WTC11 (cell line): ENCODE results near the gene ERF. TPM values are rescaled to one million over a fixed set of nuclear protein-coding genes. Genes with fewer than 3 reads are reported as not detected.

Experiments
- ATAC-seq: fragments of 200-7000 bp; cut with Tn5 transposase; 2 replicates; pipeline ENCODE4 v1.10.0; 2021; ENCODE audit warnings: mild to moderate bottlenecking, moderate library complexity
- CTCF ChIA-PET: fragments of 300-600 bp; sonication (Branson Sonifier 250); formaldehyde crosslinking; loops from one replicate; lab custom pipeline; 2021; ENCODE audit warnings: antibody characterized with exemption; lab: Charles Lee
- POLR2A ChIA-PET: fragments of 350-600 bp; sonication (Branson Sonifier 250); formaldehyde crosslinking; loops from one replicate; lab custom pipeline; 2021; ENCODE audit warnings: antibody characterized with exemption; lab: Charles Lee
- DNase-seq: peaks from one replicate; pipeline ENCODE4 v3.0.0; 2021; ENCODE audit warnings: low spot score
- H3K27ac Mint-ChIP-seq: 2 replicates; pipeline ENCODE4 v1.8.0; 2021; ENCODE audit warnings: mixed read lengths
- H3K27me3 Mint-ChIP-seq: 2 replicates; pipeline ENCODE4 v1.8.0; 2021; ENCODE audit warnings: low read depth, mild to moderate bottlenecking, moderate library complexity, mixed read lengths
- H3K36me3 Mint-ChIP-seq: 2 replicates; pipeline ENCODE4 v1.8.0; 2021; ENCODE audit warnings: mixed read lengths
- H3K4me1 Mint-ChIP-seq: 2 replicates; pipeline ENCODE4 v1.8.0; 2022; ENCODE audit warnings: mixed read lengths
- H3K4me3 Mint-ChIP-seq: 2 replicates; pipeline ENCODE4 v1.8.0; 2021; ENCODE audit warnings: mild to moderate bottlenecking, moderate library complexity, mixed read lengths
- H3K9me3 Mint-ChIP-seq: 2 replicates; pipeline ENCODE4 v1.8.0; 2021; ENCODE audit warnings: mixed read lengths
- AFF4 ChIP-seq: sonication (generic); formaldehyde crosslinking; IDR thresholded peaks from 2 replicates; pipeline ENCODE4 v1.8.1; 2023; ENCODE audit warnings: mild to moderate bottlenecking, missing genetic modification reagents, borderline replicate concordance
- ATF1 ChIP-seq: sonication (generic); formaldehyde crosslinking; IDR thresholded peaks from 2 replicates; pipeline ENCODE4 v1.8.1; 2023; ENCODE audit warnings: mild to moderate bottlenecking, moderate library complexity, missing genetic modification reagents
- GTF2I ChIP-seq: fragments of 250-450 bp; sonication (Bioruptor Pico); conservative IDR thresholded peaks from 2 replicates; pipeline ENCODE4 v1.4.0; 2021; ENCODE audit warnings: mild to moderate bottlenecking
- JAZF1 ChIP-seq: fragments of 250-450 bp; sonication (Bioruptor Pico); IDR thresholded peaks from 2 replicates; pipeline ENCODE4 v1.9.0; 2021; ENCODE audit warnings: moderate library complexity, mild to moderate bottlenecking, inconsistent platforms
- KAT7 ChIP-seq: sonication (generic); formaldehyde crosslinking; IDR thresholded peaks from 2 replicates; pipeline ENCODE4 v1.8.1; 2023; ENCODE audit warnings: missing genetic modification reagents, mild to moderate bottlenecking, borderline replicate concordance
- NFE2L1 ChIP-seq: sonication (generic); formaldehyde crosslinking; IDR thresholded peaks from 2 replicates; pipeline ENCODE4 v1.8.1; 2023; ENCODE audit warnings: missing genetic modification reagents
- NR3C1 ChIP-seq: sonication (generic); formaldehyde crosslinking; conservative IDR thresholded peaks from 2 replicates; pipeline ENCODE4 v1.8.1; 2023; ENCODE audit warnings: low read depth, mild to moderate bottlenecking, missing genetic modification reagents
- OVOL2 ChIP-seq: fragments of 250-450 bp; sonication (Bioruptor Pico); IDR thresholded peaks from 2 replicates; pipeline ENCODE4 v1.9.0; 2021; ENCODE audit warnings: mild to moderate bottlenecking, borderline replicate concordance
- PRDM15 ChIP-seq: sonication (generic); formaldehyde crosslinking; IDR thresholded peaks from 2 replicates; pipeline ENCODE4 v1.8.0; 2022; ENCODE audit warnings: missing genetic modification reagents
- PREB ChIP-seq: sonication (generic); formaldehyde crosslinking; IDR thresholded peaks from 2 replicates; pipeline ENCODE4 v1.8.1; 2022; ENCODE audit warnings: mild to moderate bottlenecking, missing genetic modification reagents, moderate library complexity, borderline replicate concordance
- ZNF423 ChIP-seq: fragments of 250-450 bp; sonication (Bioruptor Pico); IDR thresholded peaks from 2 replicates; pipeline ENCODE4 v2.1.2; 2022; ENCODE audit warnings: mild to moderate bottlenecking, moderate library complexity
- ZNF512 ChIP-seq: sonication (generic); formaldehyde crosslinking; IDR thresholded peaks from 2 replicates; pipeline ENCODE4 v1.8.1; 2022; ENCODE audit warnings: missing genetic modification reagents, borderline replicate concordance
- total RNA-seq: library from RNA; stranded (reverse); gene quantifications from 3 replicates; pipeline ENCODE4 v1.2.3, GENCODE V29; 2021

ERF gene
- total RNA-seq, 1 experiment from 2014 or later = 65.9 TPM

GRCh38 chr19:42289556-42290041 is 34.7 kb upstream of the ERF start:
- Mint-ChIP-seq H3K27me3 (no peaks in the 10 kb centered on the region), H3K9me3 (no peaks in the 10 kb centered on the region), H3K4me1 (peaks cover 27% of the 10 kb centered on the region), H3K27ac (no peak overlapping the region), H3K4me3 (no peak overlapping the region), H3K36me3 (peaks cover 24% of the 10 kb centered on the region)
- POLR2A ChIA-PET = no interaction called here
- TF ChIP-seq ATF1 (no peak), PREB (CRISPR knock-in tag) (no peak), AFF4 (CRISPR knock-in tag) (no peak), PRDM15 (CRISPR knock-in tag) (no peak), KAT7 (no peak), OVOL2 (CRISPR knock-in tag) (no peak), GTF2I (CRISPR knock-in tag) (no peak), NFE2L1 (CRISPR knock-in tag) (no peak), JAZF1 (CRISPR knock-in tag) (no peak), NR3C1 (no peak), ZNF423 (CRISPR knock-in tag) (no peak), ZNF512 (CRISPR knock-in tag) (no peak)
- no peak for DNase-seq
- CTCF ChIA-PET = interaction anchor here (2.7 kb wide), 1 partner anchor 43 kb away, joined by 11 read pairs; no protein-coding TSS in a partner anchor
- no peak for ATAC-seq

GRCh38 chr19:42288881-42289555 is 34.1 kb upstream of the ERF start:
- Mint-ChIP-seq H3K4me3 (no peak overlapping the region), H3K36me3 (peaks cover 21% of the 10 kb centered on the region), H3K27me3 (no peaks in the 10 kb centered on the region), H3K27ac (no peak overlapping the region), H3K4me1 (peaks cover 27% of the 10 kb centered on the region), H3K9me3 (no peaks in the 10 kb centered on the region)
- CTCF ChIA-PET = interaction anchor here (1.0 to 1.4 kb wide), 3 partner anchors 10 to 46 kb away, joined by 3 to 4 read pairs (median 3); partner anchors contain the start of gene GSK3A
- POLR2A ChIA-PET = no interaction called here
- ATAC-seq = no peak
- TF ChIP-seq OVOL2 (CRISPR knock-in tag) = no peak
- DNase-seq = no peak
